Prostate gland (tissue), 2 donors: ENCODE data around the gene PRCD. TPM values are rescaled to one million over a fixed set of nuclear protein-coding genes. Genes with fewer than 3 reads are reported as not detected.

Source experiments
- DNase-seq: peaks from one replicate; pipeline ENCODE4 v3.0.0-alpha.2; 2019; ENCODE audit warnings: low spot score
- H3K27ac ChIP-seq, 2 donors: fragments of 200-600 bp; sonication (generic); 2 replicates each; pipeline ENCODE4 v1.5.1; 2017 to 2019
- H3K27me3 ChIP-seq: fragments of 200-600 bp; sonication (generic); replicated peaks from 2 replicates; pipeline ENCODE4 v1.5.1; 2019; ENCODE audit not compliant: insufficient read depth
- H3K36me3 ChIP-seq, 2 donors: fragments of 200-600 bp; sonication (generic); 1 replicate in 1 of 2; 2 replicates in 1 of 2; pipeline versions ENCODE4 v1.5.1 to v1.8.1; 2017 to 2019
- H3K4me1 ChIP-seq: fragments of 200-600 bp; sonication (generic); replicated peaks from 2 replicates; pipeline ENCODE4 v1.5.1; 2019
- H3K4me3 ChIP-seq, 2 donors: fragments of 200-600 bp; sonication (generic); 2 replicates each; pipeline ENCODE4 v1.5.1; 2017 to 2019
- H3K9me3 ChIP-seq: fragments of 200-600 bp; sonication (generic); 2 replicates; pipeline ENCODE4 v1.5.1; 2017
- POLR2A ChIP-seq: fragments of 450-650 bp; IDR thresholded peaks from one replicate; pipeline ENCODE4 v1.6.1; 2016; ENCODE audit warnings: antibody characterized with exemption, mild to moderate bottlenecking
- POLR2AphosphoS5 ChIP-seq: sonication (generic); formaldehyde crosslinking; IDR thresholded peaks from one replicate; pipeline ENCODE4 v1.6.1; 2017; ENCODE audit warnings: antibody characterized with exemption
- WGBS: methylation state at CpG from one replicate; pipeline ENCODE4 v1.1.5; 2018; 5-methylcytosine and 5-hydroxymethylcytosine counted together
- intact Hi-C: fragments of 100-400 bp; cut with DNase I; formaldehyde crosslinking; loops from one replicate; pipeline ENCODE4 v1.14.2; 2022
- total RNA-seq, 2 donors: library from RNA; depleted of rRNA; stranded (reverse); fragments of >200 nt; gene quantifications; one replicate each; pipeline ENCODE4 v1.1.0, GENCODE V29; 2016
- TF ChIP-seq, protein P1 (sequence below), 4 experiments: fragments of 200-600 bp in 2 of 4; fragments of 450-650 bp in 2 of 4; sonication (generic) in 2 of 4; IDR thresholded peaks; 1 replicate in 3 of 4; 2 replicates in 1 of 4; pipeline ENCODE4 v1.5.1; 2016 to 2019; ENCODE audit warnings: antibody characterized with exemption in 4 of 4, mild to moderate bottlenecking in 2 of 4, moderate library complexity in 2 of 4

The PRCD gene
- total RNA-seq, 2 donors from 2014 or later, result 0.36 to 0.85 TPM

DNA sequence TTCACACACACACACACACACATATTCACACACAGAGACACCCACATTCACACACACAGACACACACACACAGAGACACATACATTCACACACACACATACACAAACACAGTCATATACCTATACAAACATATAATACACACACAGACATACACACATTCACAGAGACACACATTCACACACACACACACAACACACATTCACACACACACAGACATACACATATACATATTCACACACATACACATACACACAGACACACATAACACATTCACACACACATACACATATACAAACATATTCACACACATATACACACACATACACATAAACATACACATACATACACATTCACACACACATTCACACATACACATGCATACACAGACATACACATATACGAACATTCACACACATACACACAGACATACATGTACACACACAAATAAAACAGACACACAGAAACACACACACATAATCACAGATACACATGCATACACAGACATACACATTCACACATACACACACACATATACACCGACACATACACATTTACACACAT, 7.9 kb downstream of the PRCD start:
- H3K9me3 ChIP-seq, result no peaks in the 10 kb centered on the region
- no peak overlapping the region for H3K4me3 ChIP-seq
- intact Hi-C loops, result no loop called here
- no peaks in the 10 kb centered on the region for H3K36me3 ChIP-seq
- 85% methylated on average over 2 of the region's 2 CpGs for WGBS
- no peak for DNase-seq
- H3K27ac ChIP-seq, result no peak overlapping the region
- H3K4me1 ChIP-seq, result no peaks in the 10 kb centered on the region
- TF ChIP-seq, protein P1, sequence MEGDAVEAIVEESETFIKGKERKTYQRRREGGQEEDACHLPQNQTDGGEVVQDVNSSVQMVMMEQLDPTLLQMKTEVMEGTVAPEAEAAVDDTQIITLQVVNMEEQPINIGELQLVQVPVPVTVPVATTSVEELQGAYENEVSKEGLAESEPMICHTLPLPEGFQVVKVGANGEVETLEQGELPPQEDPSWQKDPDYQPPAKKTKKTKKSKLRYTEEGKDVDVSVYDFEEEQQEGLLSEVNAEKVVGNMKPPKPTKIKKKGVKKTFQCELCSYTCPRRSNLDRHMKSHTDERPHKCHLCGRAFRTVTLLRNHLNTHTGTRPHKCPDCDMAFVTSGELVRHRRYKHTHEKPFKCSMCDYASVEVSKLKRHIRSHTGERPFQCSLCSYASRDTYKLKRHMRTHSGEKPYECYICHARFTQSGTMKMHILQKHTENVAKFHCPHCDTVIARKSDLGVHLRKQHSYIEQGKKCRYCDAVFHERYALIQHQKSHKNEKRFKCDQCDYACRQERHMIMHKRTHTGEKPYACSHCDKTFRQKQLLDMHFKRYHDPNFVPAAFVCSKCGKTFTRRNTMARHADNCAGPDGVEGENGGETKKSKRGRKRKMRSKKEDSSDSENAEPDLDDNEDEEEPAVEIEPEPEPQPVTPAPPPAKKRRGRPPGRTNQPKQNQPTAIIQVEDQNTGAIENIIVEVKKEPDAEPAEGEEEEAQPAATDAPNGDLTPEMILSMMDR (IDR thresholded peaks at IDR 0.05), result no peak
- TF ChIP-seq POLR2AphosphoS5 (no peak), POLR2A (no peak)
- no peaks in the 10 kb centered on the region for H3K27me3 ChIP-seq

DNA sequence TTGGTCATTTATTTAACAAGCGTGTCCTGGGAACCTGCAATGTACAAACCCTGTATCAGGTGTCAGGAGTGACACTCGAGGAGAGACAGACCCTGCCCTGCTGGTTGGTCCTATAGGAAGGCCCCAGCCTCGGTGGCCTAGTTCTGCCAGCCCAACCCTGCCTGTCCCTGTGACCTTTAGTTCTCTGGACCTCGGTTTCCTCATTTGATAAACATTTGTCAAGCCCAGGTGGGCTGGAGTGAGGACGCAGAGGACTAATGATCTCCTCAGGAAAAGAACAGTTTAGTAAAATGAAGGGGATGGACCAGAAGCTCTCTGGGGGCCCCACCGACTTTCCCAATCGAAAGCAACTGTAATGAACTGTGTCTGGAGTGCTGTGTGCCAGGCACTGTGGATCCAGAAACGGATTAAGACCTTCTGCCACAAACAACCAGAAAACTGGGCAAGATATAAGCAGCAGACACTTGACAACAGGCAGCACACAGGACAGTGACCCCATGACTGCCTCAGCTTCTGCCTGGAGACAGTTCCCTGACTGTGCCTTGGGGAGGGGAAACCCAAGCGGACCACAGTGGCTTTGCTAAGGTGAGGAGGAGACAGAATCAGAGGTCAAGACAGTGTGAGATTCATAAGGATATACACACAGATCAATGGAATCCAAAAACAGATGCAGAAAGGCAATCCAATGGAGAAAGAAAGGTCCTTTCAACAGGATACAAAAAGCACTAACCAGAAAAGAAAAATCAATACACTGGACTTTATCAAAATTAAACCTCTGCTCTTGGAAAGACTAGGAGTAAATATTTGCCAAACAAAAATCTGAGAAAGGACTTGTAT, 8.8 kb downstream of the PRCD start:
- Histone ChIP-seq H3K4me1 (no peaks in the 10 kb centered on the region), H3K36me3 (no peaks in the 10 kb centered on the region), H3K27ac (no peak overlapping the region), H3K9me3 (no peaks in the 10 kb centered on the region), H3K27me3 (no peaks in the 10 kb centered on the region), H3K4me3 (no peak overlapping the region)
- WGBS, result 61% methylated on average over 9 of the region's 9 CpGs
- intact Hi-C loops, result no loop called here
- no peak for DNase-seq
- TF ChIP-seq POLR2AphosphoS5 (no peak), POLR2A (no peak)
- TF ChIP-seq, protein P1 (IDR thresholded peaks at IDR 0.05), result no peak

- intact Hi-C loops, result no loop called here
- Histone ChIP-seq H3K36me3 (no peaks in the 10 kb centered on the region), H3K27me3 (no peaks in the 10 kb centered on the region), H3K4me3 (no peak overlapping the region), H3K9me3 (no peaks in the 10 kb centered on the region), H3K4me1 (no peaks in the 10 kb centered on the region), H3K27ac (no peak overlapping the region)
- 53% methylated on average over 9 of the region's 9 CpGs for WGBS
- DNase-seq, result no peak
- TF ChIP-seq, protein P1 (IDR thresholded peaks at IDR 0.05), result no peak
These were observed 9.3 kb downstream of the PRCD start for GRCh38 chr17:76549215-76549518.

DNA sequence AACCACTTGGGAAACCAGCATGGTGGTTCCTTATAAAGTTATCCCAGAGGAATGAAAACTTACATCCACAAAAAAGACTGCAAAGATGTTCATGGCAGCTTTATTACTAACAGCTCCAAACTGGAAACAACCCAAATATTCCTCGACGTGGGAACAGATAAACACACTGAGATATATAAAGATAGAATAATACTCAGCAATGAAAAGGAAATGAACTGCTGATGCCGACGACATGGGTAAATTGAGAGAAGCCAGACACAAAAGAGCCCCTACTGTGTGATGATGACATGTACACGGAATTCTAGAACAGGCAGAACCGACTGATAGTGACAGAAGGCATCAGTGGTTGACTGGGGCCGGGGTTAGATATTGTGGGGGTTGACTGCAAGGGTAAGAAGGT, 9.7 kb downstream of the PRCD start:
- TF ChIP-seq POLR2A (no peak), POLR2AphosphoS5 (no peak)
- TF ChIP-seq, protein P1 (IDR thresholded peaks at IDR 0.05), result no peak
- intact Hi-C loops, result no loop called here
- Histone ChIP-seq H3K4me1 (no peaks in the 10 kb centered on the region), H3K36me3 (no peaks in the 10 kb centered on the region), H3K9me3 (no peaks in the 10 kb centered on the region), H3K27ac (no peak overlapping the region), H3K4me3 (no peak overlapping the region), H3K27me3 (no peaks in the 10 kb centered on the region)
- 72% methylated on average over 7 of the region's 7 CpGs for WGBS
- DNase-seq, result no peak
